OCI-LY3 (cell line): ENCODE data around the gene WDFY4.
"Not testable (repeated sequence)": the region's sequence is repeated elsewhere in the genome, so short reads cannot be mapped to it uniquely, and the experiment has no call there.

ENCODE experiments used
- CTCF ChIP-seq: fragments of 200-600, 300-600 bp; sonication (generic); IDR thresholded peaks from 2 replicates; pipeline ENCODE4 v1.5.1; 2014; ENCODE audit warnings: antibody characterized with exemption, low read length, low read depth
- EZH2phosphoT487 ChIP-seq: fragments of 200-600 bp; shearing (Covaris generic); IDR thresholded peaks from 2 replicates; pipeline ENCODE4 v1.6.1; 2018; ENCODE audit warnings: antibody characterized with exemption, mixed run types, low read depth

- not testable (repeated sequence) for TF ChIP-seq CTCF, EZH2phosphoT487
Observed at GRCh38 chr10:48641099-48641690, 43.5 kb upstream of the WDFY4 start.
